Measurements from ENCODE around the gene MAP3K12. TPM values are rescaled to one million over a fixed set of nuclear protein-coding genes. Genes with fewer than 3 reads are reported as not detected.

Gene MAP3K12
- total and polyA plus RNA-seq, 10 of the 15 experiments (the other 5 are each of a cell fraction or from before 2014, with no cell fraction given) = 0.45 to 14.9 (median 6.9) TPM

DNA sequence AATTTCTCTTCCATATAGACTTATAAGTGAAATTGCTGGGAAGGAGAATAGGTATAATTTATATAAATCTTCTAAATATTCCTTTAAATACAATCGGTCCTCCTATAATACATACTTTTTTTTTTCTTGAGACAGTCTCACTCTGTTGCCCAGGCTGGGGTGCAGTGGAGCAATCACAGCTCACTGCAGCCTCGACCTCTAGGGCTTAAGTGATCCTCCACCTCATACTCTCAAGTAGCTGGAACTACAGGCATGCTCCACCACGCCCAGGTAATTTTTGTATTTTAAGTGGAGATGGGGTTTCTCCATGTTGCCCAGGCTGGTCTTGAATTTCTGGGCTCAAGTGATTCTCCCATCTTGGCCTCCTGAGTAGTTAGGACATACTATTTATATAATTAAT is 37.7 kb upstream of the MAP3K12 start:
- Histone ChIP-seq H3K9me3 (replicated peaks; ENCODE audit: control insufficient read depth, insufficient read depth, low read length) (no peaks in the 10 kb centered on the region), H3K4me1 (ENCODE audit: control insufficient read depth, insufficient read depth, low read length) (no peaks in the 10 kb centered on the region), H3K4me2 (ENCODE audit: control insufficient read depth, insufficient read depth) (no peak overlapping the region), H3K4me3 (no peak overlapping the region), H2AFZ (ENCODE audit: control insufficient read depth, low read depth, low read length) (no peak overlapping the region), H3K9ac (ENCODE audit: control insufficient read depth, insufficient read depth, low read length) (no peak overlapping the region), H3K79me2 (ENCODE audit: control insufficient read depth, insufficient read depth, low read length) (no peaks in the 10 kb centered on the region), H3K27ac (ENCODE audit: control insufficient read depth, insufficient read depth) (no peak overlapping the region), H3K27me3 (replicated peaks in 1 of 2; ENCODE audit: control insufficient read depth in 2 of 2, insufficient read depth in 2 of 2, low read length in 1 of 2) (no peaks in the 10 kb centered on the region), H4K20me1 (ENCODE audit: control insufficient read depth, insufficient read depth) (no peaks in the 10 kb centered on the region), H3K36me3 (ENCODE audit: control insufficient read depth in 2 of 2, insufficient read depth in 2 of 2, low read length in 1 of 2) (peaks cover 6 to 22% of the 10 kb centered on the region in 2 experiments)
- no peak for TF ChIP-seq TAF1 (IDR thresholded peaks at IDR 0.05; ENCODE audit: borderline replicate concordance, low read depth, low read length)
- TF ChIP-seq NRF1 (conservative IDR thresholded peaks at IDR 0.05; ENCODE audit: low read depth, low read length) = no peak
- no peak for TF ChIP-seq BMI1 (IDR thresholded peaks at IDR 0.05; ENCODE audit: borderline replicate concordance)
- no peak for TF ChIP-seq E2F8 (IDR thresholded peaks at IDR 0.05; ENCODE audit: low read depth, partially characterized antibody)
- no peak for DNase-seq (ENCODE audit: low read depth, low spot score)
- FAIRE-seq = no peak
- in situ Hi-C loops (cut with MboI) (no loop called here), intact Hi-C loops (cut with micrococcal nuclease; ENCODE audit: unreplicated experiment) (no loop called here)
- ChIA-PET POLR2A (no interaction called here), SMC1A (ENCODE audit: uncharacterized antibody, unreplicated experiment) (no interaction called here), RAD21 (ENCODE audit: unreplicated experiment) (no interaction called here), CTCF (no interaction called here)
- WGBS (ENCODE audit: insufficient coverage, insufficient replicate concordance, low lambda C conversion rate, missing lambda C conversion rate) = 98% methylated on average over 3 of the region's 3 CpGs
- no TSS peak for BruUV-seq (replicated peaks)
- no peak for ATAC-seq

DNA sequence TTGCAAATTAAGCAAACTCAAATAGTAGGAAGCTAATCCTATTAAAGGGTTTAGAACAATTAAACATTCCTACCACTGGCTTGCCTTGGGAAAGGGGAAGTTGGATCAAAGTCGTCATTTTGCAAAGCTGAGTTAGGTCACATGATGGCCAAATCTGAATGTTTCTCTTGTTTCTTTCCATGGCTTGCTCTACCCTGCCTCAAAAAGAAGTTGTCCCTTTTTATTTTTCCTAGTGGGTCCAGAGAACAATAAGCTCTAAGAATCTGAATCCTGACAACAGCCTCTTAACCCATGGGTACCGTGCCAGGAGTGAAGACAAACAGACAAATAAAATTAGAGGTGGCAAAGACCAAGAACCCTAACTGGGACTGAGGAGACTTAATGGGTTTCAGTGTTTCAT is 34.2 kb upstream of the MAP3K12 start:
- 0% methylated on average over 2 of the region's 2 CpGs for WGBS (ENCODE audit: insufficient coverage, insufficient replicate concordance, low lambda C conversion rate, missing lambda C conversion rate)
- intact Hi-C loops (cut with micrococcal nuclease; ENCODE audit: unreplicated experiment) = no loop called here
- FAIRE-seq = no peak
- TF ChIP-seq YY1 (IDR thresholded peaks at IDR 0.05; ENCODE audit: low read depth, low read length) = no peak
- no peak for TF ChIP-seq MYB (IDR thresholded peaks at IDR 0.05; ENCODE audit: borderline replicate concordance, low read depth, low read length)
- TF ChIP-seq POLR2AphosphoS2 (IDR thresholded peaks at IDR 0.05; ENCODE audit: low read depth, low read length) = no peak
- TF ChIP-seq, protein P1, sequence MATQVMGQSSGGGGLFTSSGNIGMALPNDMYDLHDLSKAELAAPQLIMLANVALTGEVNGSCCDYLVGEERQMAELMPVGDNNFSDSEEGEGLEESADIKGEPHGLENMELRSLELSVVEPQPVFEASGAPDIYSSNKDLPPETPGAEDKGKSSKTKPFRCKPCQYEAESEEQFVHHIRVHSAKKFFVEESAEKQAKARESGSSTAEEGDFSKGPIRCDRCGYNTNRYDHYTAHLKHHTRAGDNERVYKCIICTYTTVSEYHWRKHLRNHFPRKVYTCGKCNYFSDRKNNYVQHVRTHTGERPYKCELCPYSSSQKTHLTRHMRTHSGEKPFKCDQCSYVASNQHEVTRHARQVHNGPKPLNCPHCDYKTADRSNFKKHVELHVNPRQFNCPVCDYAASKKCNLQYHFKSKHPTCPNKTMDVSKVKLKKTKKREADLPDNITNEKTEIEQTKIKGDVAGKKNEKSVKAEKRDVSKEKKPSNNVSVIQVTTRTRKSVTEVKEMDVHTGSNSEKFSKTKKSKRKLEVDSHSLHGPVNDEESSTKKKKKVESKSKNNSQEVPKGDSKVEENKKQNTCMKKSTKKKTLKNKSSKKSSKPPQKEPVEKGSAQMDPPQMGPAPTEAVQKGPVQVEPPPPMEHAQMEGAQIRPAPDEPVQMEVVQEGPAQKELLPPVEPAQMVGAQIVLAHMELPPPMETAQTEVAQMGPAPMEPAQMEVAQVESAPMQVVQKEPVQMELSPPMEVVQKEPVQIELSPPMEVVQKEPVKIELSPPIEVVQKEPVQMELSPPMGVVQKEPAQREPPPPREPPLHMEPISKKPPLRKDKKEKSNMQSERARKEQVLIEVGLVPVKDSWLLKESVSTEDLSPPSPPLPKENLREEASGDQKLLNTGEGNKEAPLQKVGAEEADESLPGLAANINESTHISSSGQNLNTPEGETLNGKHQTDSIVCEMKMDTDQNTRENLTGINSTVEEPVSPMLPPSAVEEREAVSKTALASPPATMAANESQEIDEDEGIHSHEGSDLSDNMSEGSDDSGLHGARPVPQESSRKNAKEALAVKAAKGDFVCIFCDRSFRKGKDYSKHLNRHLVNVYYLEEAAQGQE (IDR thresholded peaks at IDR 0.05; ENCODE audit: low read depth, low read length) = no peak
- TF ChIP-seq, protein P2, sequence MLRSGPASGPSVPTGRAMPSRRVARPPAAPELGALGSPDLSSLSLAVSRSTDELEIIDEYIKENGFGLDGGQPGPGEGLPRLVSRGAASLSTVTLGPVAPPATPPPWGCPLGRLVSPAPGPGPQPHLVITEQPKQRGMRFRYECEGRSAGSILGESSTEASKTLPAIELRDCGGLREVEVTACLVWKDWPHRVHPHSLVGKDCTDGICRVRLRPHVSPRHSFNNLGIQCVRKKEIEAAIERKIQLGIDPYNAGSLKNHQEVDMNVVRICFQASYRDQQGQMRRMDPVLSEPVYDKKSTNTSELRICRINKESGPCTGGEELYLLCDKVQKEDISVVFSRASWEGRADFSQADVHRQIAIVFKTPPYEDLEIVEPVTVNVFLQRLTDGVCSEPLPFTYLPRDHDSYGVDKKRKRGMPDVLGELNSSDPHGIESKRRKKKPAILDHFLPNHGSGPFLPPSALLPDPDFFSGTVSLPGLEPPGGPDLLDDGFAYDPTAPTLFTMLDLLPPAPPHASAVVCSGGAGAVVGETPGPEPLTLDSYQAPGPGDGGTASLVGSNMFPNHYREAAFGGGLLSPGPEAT (IDR thresholded peaks at IDR 0.05; ENCODE audit: low read depth) = no peak

More for the DNA sequence above, 34.2 kb upstream of the MAP3K12 start:
- no peak for DNase-seq (ENCODE audit: low read depth, low spot score)
- ChIA-PET RAD21 (ENCODE audit: unreplicated experiment) (no interaction called here), SMC1A (ENCODE audit: uncharacterized antibody, unreplicated experiment) (interaction anchor here (1.9 kb wide), 1 partner anchor 9 kb away, joined by 4 read pairs; no protein-coding TSS in a partner anchor), CTCF (interaction anchor here (1.3 kb wide), 1 partner anchor 10 kb away, joined by 4 read pairs; no protein-coding TSS in a partner anchor), POLR2A (no interaction called here)
- Histone ChIP-seq H3K4me2 (ENCODE audit: control insufficient read depth, insufficient read depth) (no peak overlapping the region), H3K27me3 (replicated peaks in 1 of 2; ENCODE audit: control insufficient read depth in 2 of 2, insufficient read depth in 2 of 2, low read length in 1 of 2) (no peaks in the 10 kb centered on the region), H3K27ac (ENCODE audit: control insufficient read depth, insufficient read depth) (no peak overlapping the region), H3K9me3 (replicated peaks; ENCODE audit: control insufficient read depth, insufficient read depth, low read length) (no peaks in the 10 kb centered on the region), H3K9ac (ENCODE audit: control insufficient read depth, insufficient read depth, low read length) (no peak overlapping the region), H3K36me3 (ENCODE audit: control insufficient read depth in 2 of 2, insufficient read depth in 2 of 2, low read length in 1 of 2) (peaks cover 6 to 22% of the 10 kb centered on the region in 2 experiments), H2AFZ (ENCODE audit: control insufficient read depth, low read depth, low read length) (no peak overlapping the region), H4K20me1 (ENCODE audit: control insufficient read depth, insufficient read depth) (no peaks in the 10 kb centered on the region), H3K4me1 (ENCODE audit: control insufficient read depth, insufficient read depth, low read length) (no peaks in the 10 kb centered on the region), H3K4me3 (no peak overlapping the region), H3K79me2 (ENCODE audit: control insufficient read depth, insufficient read depth, low read length) (no peaks in the 10 kb centered on the region)
- ATAC-seq = no peak
- BruUV-seq (replicated peaks) = no TSS peak
- in situ Hi-C loops (cut with MboI) = no loop called here
